Testis (tissue), 3 donors: ENCODE results near the gene NUP98. TPM values are rescaled to one million over a fixed set of nuclear protein-coding genes. Genes with fewer than 3 reads are reported as not detected.

Experiments used
- DNase-seq: peaks from one replicate; pipeline ENCODE4 v3.0.0-alpha.2; 2019
- H3K27ac ChIP-seq, 2 donors: fragments of 200-600 bp; sonication (generic); one replicate each; pipeline ENCODE4 v1.5.1; 2019
- H3K27me3 ChIP-seq: fragments of 200-600 bp; sonication (generic); one replicate; pipeline ENCODE4 v1.5.1; 2019
- H3K36me3 ChIP-seq: fragments of 200-600 bp; sonication (generic); one replicate; pipeline ENCODE4 v1.5.1; 2017; ENCODE audit warnings: low read depth; ENCODE audit errors: missing control alignments
- H3K4me1 ChIP-seq: fragments of 200-600 bp; sonication (generic); one replicate; pipeline ENCODE4 v1.5.1; 2019
- H3K4me3 ChIP-seq, 2 donors: fragments of 200-600 bp; sonication (generic); one replicate each; pipeline ENCODE4 v1.5.1; 2017 to 2019
- H3K9me3 ChIP-seq: fragments of 200-600 bp; sonication (generic); one replicate; pipeline ENCODE4 v1.5.1; 2017
- POLR2A ChIP-seq: fragments of 450-650 bp; IDR thresholded peaks from one replicate; pipeline ENCODE4 v1.6.1; 2017; ENCODE audit warnings: antibody characterized with exemption, mild to moderate bottlenecking, moderate library complexity
- WGBS, 2 donors: methylation state at CpG; one replicate each; pipeline ENCODE4 v1.1.5; 2018; 5-methylcytosine and 5-hydroxymethylcytosine counted together
- intact Hi-C: fragments of 100-400 bp; cut with DNase I; formaldehyde crosslinking; loops from one replicate; pipeline ENCODE4 v1.15.1; 2023; ENCODE audit warnings: low total_unique reads
- polyA plus RNA-seq: library from polyadenylated mRNA; stranded (reverse); fragments of 350-450 nt; fragmentation: Illumina TruSeq; extraction: RNeasy Lipid Tissue Mini Kit (QIAGEN cat#74804); gene quantifications from one replicate; pipeline ENCODE4 v1.2.3, GENCODE V29; 2014; ENCODE audit warnings: low read depth, low replicate concordance; ENCODE audit not compliant: insufficient read depth
- total RNA-seq, 2 donors: library from RNA; depleted of rRNA; stranded (reverse); fragments of >200 nt; gene quantifications; one replicate each; pipeline ENCODE4 v1.2.3, GENCODE V29; 2016
- TF ChIP-seq, protein P1 (sequence below), 3 experiments: fragments of 450-650 bp in 2 of 3; fragments of 200-600 bp in 1 of 3; sonication (generic) in 1 of 3; IDR thresholded peaks; one replicate each; pipeline ENCODE4 v1.5.1; 2016 to 2019; ENCODE audit warnings: antibody characterized with exemption in 3 of 3, mild to moderate bottlenecking in 2 of 3, moderate library complexity in 1 of 3

Gene NUP98
- total and polyA plus RNA-seq, 3 donors from 2014 or later, result 211 to 354 (median 280) TPM

DNA sequence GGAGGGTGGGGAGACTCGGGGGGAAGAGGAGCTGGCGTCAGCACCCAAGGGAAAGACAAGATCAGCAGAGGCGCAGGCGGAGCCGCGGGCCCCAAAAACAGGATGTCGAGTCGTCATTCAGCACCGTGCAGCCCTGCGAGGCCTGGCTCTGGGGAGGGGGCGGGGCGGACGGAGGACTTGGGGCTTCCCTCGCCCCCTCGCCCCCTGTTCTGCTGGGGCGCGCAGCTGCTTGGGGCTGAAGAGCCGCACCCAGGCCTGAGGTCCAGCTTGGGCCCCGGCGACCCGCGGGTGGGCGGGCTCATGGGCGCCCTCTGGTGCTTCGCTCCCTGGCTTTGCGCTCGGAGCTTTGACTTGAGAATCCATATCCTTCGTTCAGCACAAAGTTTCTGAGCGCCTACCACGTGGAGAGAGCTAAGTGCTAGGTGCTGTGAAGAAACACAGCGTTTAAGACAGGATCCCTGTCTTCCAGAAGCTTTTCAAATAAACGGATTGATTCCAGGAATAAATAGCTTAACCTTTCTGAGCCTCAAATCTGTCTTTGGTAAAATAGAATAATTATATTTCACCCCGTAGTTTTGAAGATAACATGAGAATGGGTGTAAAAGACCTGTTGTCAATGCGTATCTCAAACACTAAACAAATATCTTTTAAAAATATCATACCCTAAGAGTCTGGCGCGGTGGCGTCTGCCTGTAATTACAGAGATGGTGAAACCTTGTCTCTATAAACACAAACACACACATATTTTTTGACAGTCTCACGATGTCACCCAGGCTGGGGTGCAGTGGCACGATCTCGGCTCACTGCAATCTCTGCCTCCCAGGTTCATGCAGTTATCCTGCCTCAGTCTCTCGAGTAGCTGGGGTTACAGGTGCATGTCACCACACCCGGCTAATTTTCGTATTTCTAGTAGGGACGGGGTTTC is 44.3 kb upstream of the NUP98 start:
- Histone ChIP-seq H3K36me3 (no peaks in the 10 kb centered on the region), H3K27ac (peak overlapping the region; percentile 94 to 98), H3K27me3 (no peaks in the 10 kb centered on the region), H3K4me1 (peaks cover 17% of the 10 kb centered on the region), H3K9me3 (no peaks in the 10 kb centered on the region), H3K4me3 (peak overlapping the region; percentile 83 to 91)
- no peak for TF ChIP-seq POLR2A
- TF ChIP-seq, protein P1, sequence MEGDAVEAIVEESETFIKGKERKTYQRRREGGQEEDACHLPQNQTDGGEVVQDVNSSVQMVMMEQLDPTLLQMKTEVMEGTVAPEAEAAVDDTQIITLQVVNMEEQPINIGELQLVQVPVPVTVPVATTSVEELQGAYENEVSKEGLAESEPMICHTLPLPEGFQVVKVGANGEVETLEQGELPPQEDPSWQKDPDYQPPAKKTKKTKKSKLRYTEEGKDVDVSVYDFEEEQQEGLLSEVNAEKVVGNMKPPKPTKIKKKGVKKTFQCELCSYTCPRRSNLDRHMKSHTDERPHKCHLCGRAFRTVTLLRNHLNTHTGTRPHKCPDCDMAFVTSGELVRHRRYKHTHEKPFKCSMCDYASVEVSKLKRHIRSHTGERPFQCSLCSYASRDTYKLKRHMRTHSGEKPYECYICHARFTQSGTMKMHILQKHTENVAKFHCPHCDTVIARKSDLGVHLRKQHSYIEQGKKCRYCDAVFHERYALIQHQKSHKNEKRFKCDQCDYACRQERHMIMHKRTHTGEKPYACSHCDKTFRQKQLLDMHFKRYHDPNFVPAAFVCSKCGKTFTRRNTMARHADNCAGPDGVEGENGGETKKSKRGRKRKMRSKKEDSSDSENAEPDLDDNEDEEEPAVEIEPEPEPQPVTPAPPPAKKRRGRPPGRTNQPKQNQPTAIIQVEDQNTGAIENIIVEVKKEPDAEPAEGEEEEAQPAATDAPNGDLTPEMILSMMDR (IDR thresholded peaks at IDR 0.05), result peak; percentile 44 to 79 (median 64)
- DNase-seq, result peak; percentile 88
- intact Hi-C loops, result no loop called here
- WGBS, 2 donors, result 25 to 27% methylated on average over 24 to 34 of the region's 44 CpGs

DNA sequence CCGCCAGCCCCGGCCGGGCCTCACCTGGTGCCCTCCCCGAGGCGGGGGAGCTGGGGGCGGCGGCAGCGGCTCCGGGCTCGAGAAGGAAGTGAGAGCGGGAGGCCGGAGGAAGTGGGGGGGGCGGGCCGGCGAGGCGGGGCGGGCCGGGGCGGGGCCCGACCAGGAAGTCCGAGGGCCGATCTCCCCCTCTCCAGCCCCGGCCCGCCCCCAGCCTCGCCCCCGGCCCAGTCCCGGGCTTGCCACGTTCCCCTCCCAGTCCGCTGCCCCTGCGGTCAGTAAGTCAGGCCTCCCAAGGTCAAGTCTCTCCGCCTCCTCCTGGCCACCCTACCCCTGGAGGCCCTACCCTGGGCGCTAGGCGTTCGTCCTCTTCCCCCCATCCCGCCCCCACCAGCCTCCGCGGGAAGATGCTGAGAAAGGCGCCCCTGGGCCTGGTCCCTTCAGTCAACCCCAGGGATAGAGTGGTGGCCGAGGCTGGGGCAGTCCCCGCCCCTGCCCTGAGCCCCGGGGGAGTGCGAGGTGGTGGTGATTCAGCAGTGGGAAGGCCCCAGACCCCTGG is 43.6 kb upstream of the NUP98 start, which contains the start of gene RHOG:
Gene RHOG, minus strand, starts transcription at position 90 of the 556 bp plus-strand sequence. CDS start 12,821 bp downstream, outside the sequence.
- Histone ChIP-seq H3K27ac (peak within 1 kb of the TSS; percentile 94 to 98), H3K27me3 (no peaks in the 10 kb centered on the region), H3K4me3 (peak within 1 kb of the TSS; percentile 83 to 91), H3K36me3 (no peaks in the 10 kb centered on the region), H3K4me1 (peaks cover 17% of the 10 kb centered on the region), H3K9me3 (no peaks in the 10 kb centered on the region)
- peak; percentile 84 for DNase-seq
- intact Hi-C loops, result no loop called here
- 0 to 1% methylated on average over 4 to 20 of the region's 42 CpGs for WGBS, 2 donors
- TF ChIP-seq, protein P1 (IDR thresholded peaks at IDR 0.05), result no peak
- no peak for TF ChIP-seq POLR2A

DNA sequence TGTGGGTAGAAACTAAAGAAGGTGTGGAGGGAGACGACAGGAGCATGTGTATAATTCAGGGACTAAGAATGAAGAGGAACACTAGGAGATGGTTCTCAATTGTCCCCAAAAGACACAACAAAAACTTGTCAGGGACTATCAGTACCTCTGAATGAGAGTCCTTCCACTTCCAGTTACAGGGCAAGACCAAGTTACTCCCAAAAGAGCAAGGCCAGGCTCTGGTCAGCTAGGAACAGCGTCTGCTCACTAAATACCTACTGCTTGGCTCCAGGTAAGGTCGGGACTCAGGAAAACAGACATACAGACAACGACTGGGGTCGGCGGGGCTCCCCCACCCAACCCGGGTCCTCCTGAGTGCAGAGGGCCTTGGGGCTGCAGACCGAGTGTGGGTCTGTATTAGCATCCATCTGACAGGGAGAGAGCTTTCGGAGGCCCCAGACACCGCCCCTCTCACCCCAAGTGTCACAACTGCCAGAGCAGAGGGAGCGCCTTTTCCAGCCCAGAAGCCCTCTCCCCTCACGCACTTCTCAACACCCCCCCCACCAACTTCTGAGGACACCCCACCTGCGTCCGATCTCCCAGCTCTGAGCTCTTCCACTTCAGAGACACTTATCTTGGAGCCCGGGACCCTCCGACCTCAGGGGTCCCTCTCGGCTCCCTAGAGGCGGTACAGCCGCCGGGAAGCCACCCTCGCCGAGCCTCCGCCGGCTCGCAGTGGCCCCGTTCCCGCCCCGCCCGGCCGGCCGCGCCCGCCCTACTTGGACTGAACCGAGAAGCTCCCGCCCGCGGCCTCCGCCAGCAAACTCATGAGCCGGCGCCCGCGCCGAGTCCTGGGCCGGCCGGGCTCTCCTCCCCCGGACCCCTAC is 42.9 kb upstream of the NUP98 start:
- peak overlapping the region; percentile 94 to 98 for H3K27ac ChIP-seq
- peak; percentile 28 for DNase-seq
- no peaks in the 10 kb centered on the region for H3K27me3 ChIP-seq
- 2 to 3% methylated on average over 16 to 39 of the region's 46 CpGs for WGBS, 2 donors
- H3K9me3 ChIP-seq, result no peaks in the 10 kb centered on the region
- intact Hi-C loops, result no loop called here
- peaks cover 17% of the 10 kb centered on the region for H3K4me1 ChIP-seq
- no peak for TF ChIP-seq POLR2A
- TF ChIP-seq, protein P1 (IDR thresholded peaks at IDR 0.05), result no peak
- peak overlapping the region; percentile 83 to 91 for H3K4me3 ChIP-seq
- H3K36me3 ChIP-seq, result no peaks in the 10 kb centered on the region

DNA sequence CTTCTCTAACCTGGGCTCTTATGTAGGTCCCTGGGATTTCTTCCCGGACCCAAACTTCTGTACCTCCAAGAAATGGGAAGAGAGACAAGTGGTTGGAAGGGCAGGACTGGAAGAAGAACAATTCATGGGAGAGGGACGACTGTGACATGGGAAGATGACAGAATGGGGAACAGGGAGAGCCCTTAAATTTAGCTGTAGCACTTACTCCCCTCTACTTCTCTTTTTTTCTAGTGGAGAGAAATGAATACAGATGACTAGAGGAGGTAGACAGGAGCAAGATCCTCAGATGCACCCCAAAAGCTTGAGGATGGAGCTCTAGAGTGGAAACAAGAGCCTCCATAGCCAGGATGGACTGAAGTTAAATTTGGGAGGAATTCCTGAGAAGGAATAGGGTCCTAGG is 41.1 kb upstream of the NUP98 start:
- no peaks in the 10 kb centered on the region for H3K9me3 ChIP-seq
- no peak for TF ChIP-seq POLR2A
- TF ChIP-seq, protein P1 (IDR thresholded peaks at IDR 0.05), result no peak
- no peaks in the 10 kb centered on the region for H3K27me3 ChIP-seq
- no peak for DNase-seq
- H3K4me1 ChIP-seq, result peaks cover 17% of the 10 kb centered on the region
- H3K36me3 ChIP-seq, result no peaks in the 10 kb centered on the region
- 78 to 90% methylated on average over 2 of the region's 2 CpGs for WGBS, 2 donors
- no peak overlapping the region for H3K27ac ChIP-seq
- H3K4me3 ChIP-seq, result no peak overlapping the region
- intact Hi-C loops, result no loop called here
